GF-D8 (cell line): ENCODE measurements around the gene SENP7.
"Not testable (repeated sequence)": the region's sequence is repeated elsewhere in the genome, so short reads cannot be mapped to it uniquely, and the experiment has no call there.

ENCODE experiments used
- DNase-seq: peaks from one replicate; lab custom pipeline; 2025; lab: John Stamatoyannopoulos, UW

Gene SENP7

GRCh38 chr3:101512646-101513418 lies at the start of gene SENP7:
Gene SENP7 (minus strand): TSS chr3:101513212. CDS start chr3:101513130, 82 bp downstream.
- DNase-seq = peak; percentile 62

GRCh38 chr3:101561630-101562328 lies 48.8 kb upstream of the SENP7 start, which contains the start of gene TRMT10C:
Gene TRMT10C (plus strand): TSS chr3:101561868. CDS start chr3:101564782, 2,914 bp downstream.
- DNase-seq = peak; percentile 81

- DNase-seq = no peak
These were observed 43.1 kb upstream of the SENP7 start for GRCh38 chr3:101556064-101556463.

GRCh38 chr3:101553381-101553780 lies 40.4 kb upstream of the SENP7 start:
- DNase-seq = not testable (repeated sequence)

GRCh38 chr3:101551359-101552081 lies 38.5 kb upstream of the SENP7 start:
- DNase-seq = not testable (repeated sequence)

- DNase-seq = no peak
These were observed 36.5 kb upstream of the SENP7 start for GRCh38 chr3:101549473-101549872.

GRCh38 chr3:101548527-101549105 lies 35.6 kb upstream of the SENP7 start:
- DNase-seq = no peak

- no peak for DNase-seq
These were observed 31.3 kb upstream of the SENP7 start for GRCh38 chr3:101544161-101544850.

GRCh38 chr3:101542957-101543356 lies 29.9 kb upstream of the SENP7 start:
- DNase-seq = no peak

GRCh38 chr3:101536955-101537354 lies 23.9 kb upstream of the SENP7 start:
- not testable (repeated sequence) for DNase-seq

GRCh38 chr3:101536266-101536665 lies 23.3 kb upstream of the SENP7 start:
- no peak for DNase-seq

GRCh38 chr3:101535221-101535620 lies 22.2 kb upstream of the SENP7 start:
- no peak for DNase-seq

- no peak for DNase-seq
These were observed 20.6 kb upstream of the SENP7 start for GRCh38 chr3:101533603-101533968.

- no peak for DNase-seq
These were observed 20.0 kb upstream of the SENP7 start for GRCh38 chr3:101532783-101533602.

- no peak for DNase-seq
These were observed 18.6 kb upstream of the SENP7 start for GRCh38 chr3:101531473-101532086.

GRCh38 chr3:101530686-101531047 lies 17.7 kb upstream of the SENP7 start:
- DNase-seq = no peak

- DNase-seq = no peak
These were observed 17.0 kb upstream of the SENP7 start for GRCh38 chr3:101529816-101530685.

- DNase-seq = no peak
These were observed 14.9 kb upstream of the SENP7 start for GRCh38 chr3:101527906-101528305.

GRCh38 chr3:101527441-101527840 lies 14.4 kb upstream of the SENP7 start:
- no peak for DNase-seq
